Neural cell (in vitro differentiated cells): ENCODE data around the gene SLF2. TPM values are rescaled to one million over a fixed set of nuclear protein-coding genes. Genes with fewer than 3 reads are reported as not detected.
A peak's percentile ranks its signal among the peaks of the same experiment; 100 is the strongest.

ENCODE experiments used
- H2AFZ ChIP-seq: fragments of 200-600, 300-800 bp; sonication (generic), shearing (Covaris generic); 2 replicates; pipeline ENCODE4 v1.6.0; 2014; ENCODE audit warnings: low read depth, mild to moderate bottlenecking, antibody characterized with exemption, low read length, moderate library complexity
- H3F3A ChIP-seq: fragments of 200-600 bp; shearing (Covaris generic); 2 replicates; pipeline ENCODE4 v1.6.1; 2016; ENCODE audit warnings: mild to moderate bottlenecking, moderate library complexity, mixed read lengths, antibody characterized with exemption, low read length; ENCODE audit not compliant: insufficient read depth, poor library complexity, severe bottlenecking
- H3K27ac ChIP-seq: fragments of 200-600, 300-800 bp; sonication (generic), shearing (Covaris generic); 2 replicates; pipeline ENCODE4 v1.5.1; 2014; ENCODE audit warnings: mild to moderate bottlenecking, low read length, moderate library complexity
- H3K27me3 ChIP-seq: fragments of 300-800, 200-600 bp; sonication (generic), shearing (Covaris generic); 2 replicates; pipeline ENCODE4 v1.6.0; 2014; ENCODE audit warnings: mild to moderate bottlenecking, low read depth, low read length, moderate library complexity; ENCODE audit not compliant: insufficient read depth
- H3K36me3 ChIP-seq: fragments of 300-800, 200-600 bp; sonication (generic), shearing (Covaris generic); 2 replicates; pipeline ENCODE4 v1.5.1; 2014; ENCODE audit warnings: mild to moderate bottlenecking, antibody characterized with exemption, low read length, moderate library complexity; ENCODE audit not compliant: insufficient read depth
- H3K4me2 ChIP-seq: fragments of 300-800, 200-600 bp; sonication (generic), shearing (Covaris generic); 2 replicates; pipeline ENCODE4 v1.6.0; 2014; ENCODE audit warnings: mild to moderate bottlenecking, low read length
- H3K4me3 ChIP-seq: fragments of 300-800, 200-600 bp; sonication (generic), shearing (Covaris generic); 2 replicates; pipeline ENCODE4 v1.5.1; 2014; ENCODE audit warnings: mild to moderate bottlenecking, low read length, moderate library complexity
- H3K79me2 ChIP-seq: fragments of 200-600 bp; shearing (Covaris generic); replicated peaks from 2 replicates; pipeline ENCODE4 v1.6.0; 2014; ENCODE audit warnings: mild to moderate bottlenecking, low read length, moderate library complexity; ENCODE audit not compliant: insufficient read depth
- H3K9ac ChIP-seq: fragments of 300-800, 200-600 bp; sonication (generic), shearing (Covaris generic); 2 replicates; pipeline ENCODE4 v1.6.1; 2016; ENCODE audit warnings: mild to moderate bottlenecking, low read length, mixed read lengths
- H3K9me2 ChIP-seq: fragments of 200-600 bp; shearing (Covaris generic); 2 replicates; pipeline ENCODE4 v1.6.1; 2016; ENCODE audit warnings: mild to moderate bottlenecking, low read length, mixed read lengths; ENCODE audit not compliant: insufficient read depth
- H3K9me3 ChIP-seq: fragments of 200-600, 300-800 bp; sonication (generic), shearing (Covaris generic); 2 replicates; pipeline ENCODE4 v1.6.1; 2016; ENCODE audit warnings: mild to moderate bottlenecking, mixed run types, low read length, moderate library complexity, mixed read lengths
- H4K20me1 ChIP-seq: fragments of 200-600 bp; shearing (Covaris generic); 2 replicates; pipeline ENCODE4 v1.6.1; 2016; ENCODE audit warnings: mild to moderate bottlenecking, mixed run types; ENCODE audit not compliant: insufficient read depth
- EP300 ChIP-seq: fragments of 450-650 bp; conservative IDR thresholded peaks from 2 replicates; pipeline ENCODE4 v1.6.1; 2014; ENCODE audit warnings: antibody characterized with exemption, mild to moderate bottlenecking, moderate library complexity; ENCODE audit not compliant: poor library complexity, severe bottlenecking
- EZH2 ChIP-seq: fragments of 200-600, 300-800 bp; shearing (Covaris generic), sonication (generic); IDR thresholded peaks from 2 replicates; pipeline ENCODE4 v1.6.1; 2014; ENCODE audit warnings: antibody characterized with exemption, low read length, borderline replicate concordance, mild to moderate bottlenecking; ENCODE audit not compliant: insufficient read depth, poor library complexity, severe bottlenecking
- MXI1 ChIP-seq: fragments of 450-650 bp; conservative IDR thresholded peaks from 2 replicates; pipeline ENCODE4 v1.6.1; 2014; ENCODE audit warnings: antibody characterized with exemption, mild to moderate bottlenecking; ENCODE audit not compliant: poor library complexity, severe bottlenecking
- POLR2AphosphoS5 ChIP-seq: IDR thresholded peaks from 2 replicates; pipeline ENCODE4 v1.6.1; 2012
- RAD21 ChIP-seq: fragments of 450-650 bp; conservative IDR thresholded peaks from 2 replicates; pipeline ENCODE4 v1.6.1; 2014; ENCODE audit warnings: antibody characterized with exemption, mild to moderate bottlenecking, moderate library complexity
- SMC3 ChIP-seq: fragments of 450-650 bp; conservative IDR thresholded peaks from 2 replicates; pipeline ENCODE4 v1.6.1; 2014; ENCODE audit warnings: antibody characterized with exemption, mild to moderate bottlenecking, moderate library complexity; ENCODE audit not compliant: poor library complexity
- TAF1 ChIP-seq: IDR thresholded peaks from 2 replicates; pipeline ENCODE4 v1.6.1; 2012; ENCODE audit warnings: low read depth
- polyA plus RNA-seq: library from polyadenylated mRNA; depleted of rRNA; stranded (reverse); fragments of >200 nt; gene quantifications from 2 replicates; pipeline ENCODE4 v1.2.3, GENCODE V29; 2014
- TF ChIP-seq, protein P1 (sequence below): fragments of 450-650 bp; IDR thresholded peaks from 2 replicates; pipeline ENCODE4 v1.5.1; 2014; ENCODE audit warnings: antibody characterized with exemption, mild to moderate bottlenecking, moderate library complexity; ENCODE audit not compliant: poor library complexity, severe bottlenecking
- TF ChIP-seq, protein P2 (sequence below): IDR thresholded peaks from 2 replicates; pipeline ENCODE4 v1.6.1; 2012; ENCODE audit warnings: borderline replicate concordance

SLF2 gene
- polyA plus RNA-seq, 1 donor from 2014 or later: 43.0 TPM

DNA sequence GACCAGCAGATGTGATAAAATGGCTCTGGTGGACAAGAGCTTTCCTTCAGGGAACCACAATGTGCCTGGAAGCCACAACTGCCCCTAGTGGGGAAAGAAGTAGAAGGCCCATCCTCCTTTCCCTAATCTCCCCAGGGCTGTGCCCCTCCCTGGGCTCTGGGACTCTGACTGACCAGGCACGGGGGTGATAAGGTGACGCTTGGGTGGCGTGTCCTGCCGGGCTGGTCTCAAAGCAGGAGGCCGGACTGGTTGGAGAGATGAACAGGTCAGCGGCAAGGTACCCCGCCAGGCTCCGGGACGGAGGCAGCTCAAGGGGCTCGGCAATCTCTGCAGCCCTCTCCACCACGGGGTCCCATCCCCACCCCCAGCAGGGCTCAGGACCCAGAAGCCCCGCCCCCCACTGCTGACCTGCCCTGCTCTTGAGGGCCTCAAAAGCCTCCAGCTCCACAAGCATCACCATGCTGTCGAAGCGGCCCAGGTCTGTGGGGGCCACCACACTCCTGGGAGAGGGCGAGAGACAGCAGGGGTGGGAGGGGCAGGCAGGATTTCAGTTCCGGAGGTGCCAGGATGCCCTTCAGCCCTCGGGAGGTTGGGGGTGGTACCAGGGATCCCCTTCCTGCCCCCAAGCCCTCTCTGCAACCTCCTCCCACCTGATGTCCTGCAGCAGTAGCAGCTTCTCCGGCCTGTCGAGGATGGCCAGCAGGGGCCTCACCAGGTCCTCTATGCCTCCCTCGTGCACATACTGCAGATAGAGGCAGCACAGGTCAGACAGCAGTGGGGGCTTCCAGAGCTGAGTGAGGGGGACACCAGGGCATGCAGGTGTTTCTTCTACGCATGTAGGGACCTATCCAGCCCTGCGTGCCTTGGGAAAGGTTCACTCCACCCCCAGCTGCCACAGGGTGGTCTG, 99.0 kb downstream of the SLF2 start:
- Histone ChIP-seq H3K4me2 (no peak overlapping the region), H3F3A (no peaks in the 10 kb centered on the region), H3K36me3 (no peaks in the 10 kb centered on the region), H3K9me3 (no peaks in the 10 kb centered on the region), H3K9me2 (no peaks in the 10 kb centered on the region), H2AFZ (no peak overlapping the region), H3K27ac (no peak overlapping the region), H4K20me1 (no peaks in the 10 kb centered on the region), H3K27me3 (peaks cover 17% of the 10 kb centered on the region), H3K9ac (no peak overlapping the region), H3K79me2 (no peaks in the 10 kb centered on the region), H3K4me3 (no peak overlapping the region)
- no peak for TF ChIP-seq MXI1
- TF ChIP-seq, protein P1, sequence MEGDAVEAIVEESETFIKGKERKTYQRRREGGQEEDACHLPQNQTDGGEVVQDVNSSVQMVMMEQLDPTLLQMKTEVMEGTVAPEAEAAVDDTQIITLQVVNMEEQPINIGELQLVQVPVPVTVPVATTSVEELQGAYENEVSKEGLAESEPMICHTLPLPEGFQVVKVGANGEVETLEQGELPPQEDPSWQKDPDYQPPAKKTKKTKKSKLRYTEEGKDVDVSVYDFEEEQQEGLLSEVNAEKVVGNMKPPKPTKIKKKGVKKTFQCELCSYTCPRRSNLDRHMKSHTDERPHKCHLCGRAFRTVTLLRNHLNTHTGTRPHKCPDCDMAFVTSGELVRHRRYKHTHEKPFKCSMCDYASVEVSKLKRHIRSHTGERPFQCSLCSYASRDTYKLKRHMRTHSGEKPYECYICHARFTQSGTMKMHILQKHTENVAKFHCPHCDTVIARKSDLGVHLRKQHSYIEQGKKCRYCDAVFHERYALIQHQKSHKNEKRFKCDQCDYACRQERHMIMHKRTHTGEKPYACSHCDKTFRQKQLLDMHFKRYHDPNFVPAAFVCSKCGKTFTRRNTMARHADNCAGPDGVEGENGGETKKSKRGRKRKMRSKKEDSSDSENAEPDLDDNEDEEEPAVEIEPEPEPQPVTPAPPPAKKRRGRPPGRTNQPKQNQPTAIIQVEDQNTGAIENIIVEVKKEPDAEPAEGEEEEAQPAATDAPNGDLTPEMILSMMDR: peak; percentile 22
- no peak for TF ChIP-seq RAD21

DNA sequence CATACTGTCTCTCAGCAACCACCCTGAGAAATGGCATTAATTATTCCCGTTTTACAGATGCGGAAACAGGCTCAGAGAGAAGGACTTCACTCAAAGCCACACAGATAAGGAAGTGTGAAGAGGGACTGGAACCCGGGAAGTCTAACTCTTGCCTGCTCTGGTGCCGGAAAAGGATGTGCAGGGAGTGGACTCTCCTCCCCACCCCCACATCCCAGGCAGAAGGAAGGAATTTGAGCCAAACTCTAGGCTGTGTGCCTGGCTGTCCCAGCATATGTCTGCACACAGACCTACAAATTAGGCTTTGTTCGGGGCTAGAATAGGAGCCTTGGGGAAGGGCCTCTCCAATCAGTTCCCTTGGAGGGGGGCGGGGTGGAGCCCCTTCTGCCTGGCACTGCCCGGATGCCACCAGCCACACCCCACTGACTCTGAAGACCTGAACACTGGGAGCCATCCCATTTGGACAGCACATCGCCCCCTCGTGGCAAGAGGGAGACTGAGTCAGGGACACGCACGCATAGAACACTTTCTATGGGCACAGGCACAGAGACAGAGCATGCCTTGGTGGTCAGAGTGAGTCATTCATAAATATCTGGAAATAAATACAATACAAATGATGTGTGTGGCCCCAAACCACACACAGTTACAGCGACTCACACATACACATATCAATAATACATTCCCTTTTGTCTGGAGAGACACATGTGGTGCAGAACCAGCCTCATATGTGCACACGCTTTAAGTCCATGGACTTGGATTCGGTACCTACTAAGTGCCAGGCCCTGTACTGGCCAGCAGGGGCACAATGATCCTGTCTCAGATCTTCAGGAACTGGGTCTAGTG, 100.0 kb downstream of the SLF2 start:
- no peak overlapping the region for H3K27ac ChIP-seq
- H3K27me3 ChIP-seq: peaks cover 26% of the 10 kb centered on the region
- no peaks in the 10 kb centered on the region for H3F3A ChIP-seq
- no peaks in the 10 kb centered on the region for H3K9me3 ChIP-seq
- no peak overlapping the region for H3K9ac ChIP-seq
- H2AFZ ChIP-seq: no peak overlapping the region
- H3K36me3 ChIP-seq: no peaks in the 10 kb centered on the region
- H3K4me2 ChIP-seq: no peak overlapping the region
- H4K20me1 ChIP-seq: no peaks in the 10 kb centered on the region
- no peak overlapping the region for H3K4me3 ChIP-seq
- no peaks in the 10 kb centered on the region for H3K79me2 ChIP-seq
- TF ChIP-seq, protein P2, sequence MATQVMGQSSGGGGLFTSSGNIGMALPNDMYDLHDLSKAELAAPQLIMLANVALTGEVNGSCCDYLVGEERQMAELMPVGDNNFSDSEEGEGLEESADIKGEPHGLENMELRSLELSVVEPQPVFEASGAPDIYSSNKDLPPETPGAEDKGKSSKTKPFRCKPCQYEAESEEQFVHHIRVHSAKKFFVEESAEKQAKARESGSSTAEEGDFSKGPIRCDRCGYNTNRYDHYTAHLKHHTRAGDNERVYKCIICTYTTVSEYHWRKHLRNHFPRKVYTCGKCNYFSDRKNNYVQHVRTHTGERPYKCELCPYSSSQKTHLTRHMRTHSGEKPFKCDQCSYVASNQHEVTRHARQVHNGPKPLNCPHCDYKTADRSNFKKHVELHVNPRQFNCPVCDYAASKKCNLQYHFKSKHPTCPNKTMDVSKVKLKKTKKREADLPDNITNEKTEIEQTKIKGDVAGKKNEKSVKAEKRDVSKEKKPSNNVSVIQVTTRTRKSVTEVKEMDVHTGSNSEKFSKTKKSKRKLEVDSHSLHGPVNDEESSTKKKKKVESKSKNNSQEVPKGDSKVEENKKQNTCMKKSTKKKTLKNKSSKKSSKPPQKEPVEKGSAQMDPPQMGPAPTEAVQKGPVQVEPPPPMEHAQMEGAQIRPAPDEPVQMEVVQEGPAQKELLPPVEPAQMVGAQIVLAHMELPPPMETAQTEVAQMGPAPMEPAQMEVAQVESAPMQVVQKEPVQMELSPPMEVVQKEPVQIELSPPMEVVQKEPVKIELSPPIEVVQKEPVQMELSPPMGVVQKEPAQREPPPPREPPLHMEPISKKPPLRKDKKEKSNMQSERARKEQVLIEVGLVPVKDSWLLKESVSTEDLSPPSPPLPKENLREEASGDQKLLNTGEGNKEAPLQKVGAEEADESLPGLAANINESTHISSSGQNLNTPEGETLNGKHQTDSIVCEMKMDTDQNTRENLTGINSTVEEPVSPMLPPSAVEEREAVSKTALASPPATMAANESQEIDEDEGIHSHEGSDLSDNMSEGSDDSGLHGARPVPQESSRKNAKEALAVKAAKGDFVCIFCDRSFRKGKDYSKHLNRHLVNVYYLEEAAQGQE: no peak
- TF ChIP-seq RAD21: peak; percentile 34
- TF ChIP-seq TAF1: no peak
- TF ChIP-seq, protein P1: peak; percentile 71
- no peak for TF ChIP-seq EP300
- no peak for TF ChIP-seq MXI1
- TF ChIP-seq SMC3: peak; percentile 37
- no peak for TF ChIP-seq EZH2
- no peak for TF ChIP-seq POLR2AphosphoS5
- H3K9me2 ChIP-seq: no peaks in the 10 kb centered on the region
